Right atrium auricular region (tissue), 2 donors: ENCODE results near the gene PRICKLE2. TPM values are rescaled to one million over a fixed set of nuclear protein-coding genes. Genes with fewer than 3 reads are reported as not detected.

ENCODE experiments used
- DNase-seq: peaks from one replicate; pipeline ENCODE4 v3.0.0-alpha.2; 2019; ENCODE audit warnings: low spot score
- H3K27ac ChIP-seq, 2 donors: fragments of 200-600 bp; sonication (generic); 1 replicate in 1 of 2; 2 replicates in 1 of 2; pipeline ENCODE4 v1.5.1; 2016 to 2019
- H3K27me3 ChIP-seq, 2 donors: fragments of 200-600 bp; sonication (generic); one replicate each; pipeline versions ENCODE4 v1.5.1 to v1.6.0; 2017 to 2019
- H3K36me3 ChIP-seq: fragments of 200-600 bp; sonication (generic); one replicate; pipeline ENCODE4 v1.5.1; 2016
- H3K4me1 ChIP-seq, 2 donors: fragments of 200-600 bp; sonication (generic); one replicate each; pipeline versions ENCODE4 v1.5.1 to v1.6.0; 2017 to 2019
- H3K4me3 ChIP-seq, 2 donors: fragments of 200-600 bp; sonication (generic); 1 replicate in 1 of 2; 2 replicates in 1 of 2; pipeline ENCODE4 v1.5.1; 2017 to 2019; ENCODE audit warnings: mild to moderate bottlenecking in 1 of 2, moderate library complexity in 1 of 2
- H3K9me3 ChIP-seq, 2 donors: fragments of 200-600 bp; sonication (generic); one replicate each; pipeline ENCODE4 v1.5.1; 2019
- CTCF ChIP-seq, 2 donors: fragments of 200-600 bp; sonication (generic); IDR thresholded peaks; one replicate each; pipeline ENCODE4 v1.5.1; 2019; ENCODE audit warnings: antibody characterized with exemption in 2 of 2
- total RNA-seq, 2 donors: library from RNA; depleted of rRNA; stranded (reverse); fragments of >200 nt; gene quantifications; one replicate each; pipeline ENCODE4 v1.1.0, GENCODE V29; 2016

Gene PRICKLE2
- total RNA-seq, 2 donors from 2014 or later: 18.4 to 22.2 TPM

- H3K27ac ChIP-seq: no peak overlapping the region
- H3K4me3 ChIP-seq: no peak overlapping the region
- DNase-seq: no peak
- H3K4me1 ChIP-seq: peaks cover 0 to 24% of the 10 kb centered on the region in 2 donors
- no peak for TF ChIP-seq CTCF (IDR thresholded peaks at IDR 0.05)
- no peaks in the 10 kb centered on the region for H3K9me3 ChIP-seq
- no peaks in the 10 kb centered on the region for H3K36me3 ChIP-seq
- no peaks in the 10 kb centered on the region for H3K27me3 ChIP-seq
Observed at GRCh38 chr3:64229903-64230302, 4.6 kb upstream of the PRICKLE2 start.

- no peak for TF ChIP-seq CTCF (IDR thresholded peaks at IDR 0.05)
- no peaks in the 10 kb centered on the region for H3K9me3 ChIP-seq
- no peaks in the 10 kb centered on the region for H3K27me3 ChIP-seq
- no peak for DNase-seq
- H3K27ac ChIP-seq: no peak overlapping the region
- H3K36me3 ChIP-seq: no peaks in the 10 kb centered on the region
- H3K4me3 ChIP-seq: no peak overlapping the region
- H3K4me1 ChIP-seq: peaks cover 0 to 42% of the 10 kb centered on the region in 2 donors
Observed at GRCh38 chr3:64228110-64228509, 2.8 kb upstream of the PRICKLE2 start.

GRCh38 chr3:64226730-64227129, 1.5 kb upstream of the PRICKLE2 start:
- no peak overlapping the region for H3K4me3 ChIP-seq
- no peak overlapping the region for H3K27ac ChIP-seq
- H3K4me1 ChIP-seq: peaks cover 0 to 55% of the 10 kb centered on the region in 2 donors
- H3K27me3 ChIP-seq: no peaks in the 10 kb centered on the region
- H3K9me3 ChIP-seq: no peaks in the 10 kb centered on the region
- TF ChIP-seq CTCF (IDR thresholded peaks at IDR 0.05): no peak
- no peaks in the 10 kb centered on the region for H3K36me3 ChIP-seq
- DNase-seq: no peak

- Histone ChIP-seq H3K4me3 (peak overlapping the region; percentile 17 to 43), H3K9me3 (no peaks in the 10 kb centered on the region), H3K4me1 (peaks cover 0 to 63% of the 10 kb centered on the region in 2 donors), H3K36me3 (no peaks in the 10 kb centered on the region), H3K27me3 (no peaks in the 10 kb centered on the region), H3K27ac (peak overlapping the region; percentile 79 to 84)
- TF ChIP-seq CTCF (IDR thresholded peaks at IDR 0.05): no peak
- DNase-seq: no peak
Observed at GRCh38 chr3:64225695-64226499, 631 bp upstream of the PRICKLE2 start.

GRCh38 chr3:64223791-64224745, 1.2 kb downstream of the PRICKLE2 start:
- Histone ChIP-seq H3K27me3 (no peaks in the 10 kb centered on the region), H3K4me3 (peak overlapping the region; percentile 17 to 43)
- no peak for DNase-seq

More at GRCh38 chr3:64223791-64224745, 1.2 kb downstream of the PRICKLE2 start:
- TF ChIP-seq CTCF (IDR thresholded peaks at IDR 0.05): peak in 1 of 2 donors; percentile 36
- no peaks in the 10 kb centered on the region for H3K36me3 ChIP-seq
- no peaks in the 10 kb centered on the region for H3K9me3 ChIP-seq
- peak overlapping the region; percentile 79 to 84 for H3K27ac ChIP-seq
- peaks cover 0 to 72% of the 10 kb centered on the region in 2 donors for H3K4me1 ChIP-seq
